ENCODE data around the gene C1orf141.
A peak's percentile ranks its signal among the peaks of the same experiment; 100 is the strongest.

C1orf141 gene

GRCh38 chr1:67110352-67110751 lies 24.4 kb downstream of the C1orf141 start:
- Histone ChIP-seq H3K4me1 (ENCODE audit: control insufficient read depth, insufficient read depth, low read length) (no peaks in the 10 kb centered on the region), H3K4me3 (ENCODE audit: low read length) (no peak overlapping the region), H3K9me3 (ENCODE audit: control insufficient read depth, low read length) (no peaks in the 10 kb centered on the region), H3K36me3 (ENCODE audit: control insufficient read depth, insufficient read depth, low read length) (no peaks in the 10 kb centered on the region), H3K9ac (ENCODE audit: low read length) (no peak overlapping the region), H3K27me3 (ENCODE audit: control insufficient read depth, insufficient read depth, low read length) (no peaks in the 10 kb centered on the region)

DNA sequence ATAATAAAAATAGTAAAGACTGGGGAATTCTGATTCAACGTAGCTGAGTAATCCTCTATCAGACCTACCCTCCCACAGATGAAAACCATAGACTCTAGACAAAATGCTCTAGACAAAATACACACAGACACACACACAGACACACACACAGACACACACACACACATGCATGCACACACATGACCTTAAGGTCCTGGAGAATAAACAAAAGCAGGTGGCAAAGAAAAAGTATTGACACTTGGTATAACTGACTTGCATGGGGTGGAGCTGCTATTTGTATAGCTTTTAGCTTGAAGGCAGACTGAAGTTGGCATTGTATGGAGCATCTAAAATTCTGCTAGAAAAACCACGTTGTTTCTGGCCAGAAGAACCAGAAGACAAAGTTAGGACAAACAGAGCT lies 29.3 kb downstream of the C1orf141 start:
- H3K9me3 ChIP-seq (ENCODE audit: control insufficient read depth, low read length) = no peaks in the 10 kb centered on the region
- H3K4me3 ChIP-seq (ENCODE audit: low read length) = no peak overlapping the region
- no peaks in the 10 kb centered on the region for H3K27me3 ChIP-seq (ENCODE audit: control insufficient read depth, insufficient read depth, low read length)
- no peaks in the 10 kb centered on the region for H3K36me3 ChIP-seq (ENCODE audit: control insufficient read depth, insufficient read depth, low read length)
- H3K4me1 ChIP-seq (ENCODE audit: control insufficient read depth, insufficient read depth, low read length) = peaks cover 5% of the 10 kb centered on the region
- H3K9ac ChIP-seq (ENCODE audit: low read length) = no peak overlapping the region

DNA sequence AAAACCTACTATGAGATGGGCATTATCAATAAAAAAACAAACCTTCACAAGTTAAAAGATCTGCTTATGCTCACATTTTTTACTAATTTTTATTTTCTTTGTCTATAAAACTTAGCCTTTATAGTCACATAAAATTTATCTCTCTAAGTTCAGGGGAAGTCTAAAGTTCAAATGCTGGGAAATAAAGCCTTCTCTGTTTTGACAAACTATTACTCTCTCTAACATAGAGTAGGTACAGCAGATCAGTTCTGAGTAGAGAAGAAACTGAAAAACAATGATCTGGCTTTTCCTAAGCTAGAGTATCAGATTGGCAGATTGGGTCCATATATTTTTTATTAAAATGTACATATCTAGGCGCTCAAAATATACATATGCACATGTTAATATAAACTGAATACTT lies 31.2 kb downstream of the C1orf141 start:
- Histone ChIP-seq H3K36me3 (ENCODE audit: control insufficient read depth, insufficient read depth, low read length) (no peaks in the 10 kb centered on the region), H3K9me3 (ENCODE audit: control insufficient read depth, low read length) (no peaks in the 10 kb centered on the region), H3K27me3 (ENCODE audit: control insufficient read depth, insufficient read depth, low read length) (no peaks in the 10 kb centered on the region), H3K4me1 (ENCODE audit: control insufficient read depth, insufficient read depth, low read length) (peaks cover 5% of the 10 kb centered on the region), H3K4me3 (ENCODE audit: low read length) (no peak overlapping the region), H3K9ac (ENCODE audit: low read length) (peak overlapping the region; percentile 16)

DNA sequence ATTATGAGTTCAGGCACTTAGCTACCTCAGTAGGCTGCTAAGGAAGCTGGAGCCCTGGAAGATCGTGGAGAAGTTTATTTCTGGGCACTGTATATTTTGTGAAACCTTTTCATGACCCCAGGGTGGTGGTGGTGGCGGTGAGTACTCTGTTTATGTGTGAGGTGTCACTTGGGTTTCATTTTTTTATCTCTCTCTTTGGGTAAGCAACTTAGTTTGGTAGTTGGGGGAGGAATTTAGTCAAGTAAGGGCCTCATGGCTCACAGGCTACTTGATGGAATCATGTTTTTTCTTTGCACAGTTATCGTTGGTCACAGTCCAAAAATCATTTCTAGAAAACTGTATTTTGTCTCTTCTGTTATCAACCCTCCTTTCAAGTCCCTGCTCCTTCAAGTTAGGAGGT lies 33.9 kb downstream of the C1orf141 start:
- no peaks in the 10 kb centered on the region for H3K27me3 ChIP-seq (ENCODE audit: control insufficient read depth, insufficient read depth, low read length)

DNA sequence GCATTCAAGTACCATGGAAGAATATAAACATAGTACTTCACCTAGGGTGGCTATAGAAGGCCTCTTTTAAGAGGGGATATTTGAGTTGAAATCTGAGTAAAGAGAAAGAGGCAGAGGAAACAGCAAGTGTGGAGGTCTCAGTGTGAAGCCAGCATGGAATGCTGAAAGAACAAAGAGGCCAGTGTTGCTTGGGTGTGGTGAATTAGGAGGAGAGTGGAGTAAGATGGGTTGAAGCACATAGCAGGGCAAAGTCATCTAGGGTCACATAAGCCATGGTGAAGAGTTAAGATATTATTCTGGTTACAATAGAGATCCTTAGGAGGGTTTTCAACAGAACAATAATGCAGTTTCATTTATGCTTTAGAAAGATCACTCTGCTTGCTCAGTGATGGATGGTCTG lies 37.5 kb downstream of the C1orf141 start:
- Histone ChIP-seq H3K9ac (ENCODE audit: low read length) (no peak overlapping the region), H3K36me3 (ENCODE audit: control insufficient read depth, insufficient read depth, low read length) (no peaks in the 10 kb centered on the region), H3K4me1 (ENCODE audit: control insufficient read depth, insufficient read depth, low read length) (no peaks in the 10 kb centered on the region), H3K4me3 (ENCODE audit: low read length) (no peak overlapping the region), H3K9me3 (ENCODE audit: control insufficient read depth, low read length) (no peaks in the 10 kb centered on the region), H3K27me3 (ENCODE audit: control insufficient read depth, insufficient read depth, low read length) (no peaks in the 10 kb centered on the region)

More for the DNA sequence above, 33.9 kb downstream of the C1orf141 start:
- Histone ChIP-seq H3K4me3 (ENCODE audit: low read length) (no peak overlapping the region), H3K36me3 (ENCODE audit: control insufficient read depth, insufficient read depth, low read length) (no peaks in the 10 kb centered on the region), H3K4me1 (ENCODE audit: control insufficient read depth, insufficient read depth, low read length) (peaks cover 5% of the 10 kb centered on the region), H3K9ac (ENCODE audit: low read length) (no peak overlapping the region), H3K9me3 (ENCODE audit: control insufficient read depth, low read length) (no peaks in the 10 kb centered on the region)

- Histone ChIP-seq H3K9me3 (ENCODE audit: control insufficient read depth, low read length) (no peaks in the 10 kb centered on the region), H3K9ac (ENCODE audit: low read length) (no peak overlapping the region), H3K27me3 (ENCODE audit: control insufficient read depth, insufficient read depth, low read length) (no peaks in the 10 kb centered on the region), H3K4me1 (ENCODE audit: control insufficient read depth, insufficient read depth, low read length) (no peaks in the 10 kb centered on the region), H3K36me3 (ENCODE audit: control insufficient read depth, insufficient read depth, low read length) (no peaks in the 10 kb centered on the region), H3K4me3 (ENCODE audit: low read length) (no peak overlapping the region)
These were observed 40.6 kb downstream of the C1orf141 start for GRCh38 chr1:67094191-67094590.

GRCh38 chr1:67089685-67090208 lies 45.0 kb downstream of the C1orf141 start:
- Histone ChIP-seq H3K36me3 (ENCODE audit: control insufficient read depth, insufficient read depth, low read length) (no peaks in the 10 kb centered on the region), H3K9ac (ENCODE audit: low read length) (no peak overlapping the region), H3K9me3 (ENCODE audit: control insufficient read depth, low read length) (no peaks in the 10 kb centered on the region), H3K27me3 (ENCODE audit: control insufficient read depth, insufficient read depth, low read length) (no peaks in the 10 kb centered on the region), H3K4me1 (ENCODE audit: control insufficient read depth, insufficient read depth, low read length) (no peaks in the 10 kb centered on the region), H3K4me3 (ENCODE audit: low read length) (no peak overlapping the region)

DNA sequence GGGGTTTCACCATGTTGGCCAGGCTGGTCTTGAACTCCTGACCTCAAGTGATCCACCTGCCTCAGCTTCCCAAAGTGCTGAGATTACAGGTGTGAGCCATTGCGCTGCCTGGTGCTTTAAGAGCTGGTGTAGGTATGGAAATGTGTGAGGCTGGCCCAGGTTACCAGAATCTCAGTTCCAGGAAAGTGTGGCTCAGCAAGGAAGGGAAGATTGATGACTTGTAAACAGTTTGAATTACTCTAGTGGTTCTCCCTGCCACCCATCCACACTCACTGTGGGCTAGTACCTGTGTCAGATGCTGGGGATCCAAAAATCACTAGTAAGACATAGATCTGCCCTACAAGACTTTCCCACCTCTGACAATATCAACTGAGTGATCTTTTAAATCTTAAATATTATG lies 46.3 kb downstream of the C1orf141 start:
- H3K9me3 ChIP-seq (ENCODE audit: control insufficient read depth, low read length) = no peaks in the 10 kb centered on the region
- H3K27me3 ChIP-seq (ENCODE audit: control insufficient read depth, insufficient read depth, low read length) = no peaks in the 10 kb centered on the region
- no peaks in the 10 kb centered on the region for H3K4me1 ChIP-seq (ENCODE audit: control insufficient read depth, insufficient read depth, low read length)
- H3K9ac ChIP-seq (ENCODE audit: low read length) = no peak overlapping the region
- H3K4me3 ChIP-seq (ENCODE audit: low read length) = no peak overlapping the region
- H3K36me3 ChIP-seq (ENCODE audit: control insufficient read depth, insufficient read depth, low read length) = no peaks in the 10 kb centered on the region

DNA sequence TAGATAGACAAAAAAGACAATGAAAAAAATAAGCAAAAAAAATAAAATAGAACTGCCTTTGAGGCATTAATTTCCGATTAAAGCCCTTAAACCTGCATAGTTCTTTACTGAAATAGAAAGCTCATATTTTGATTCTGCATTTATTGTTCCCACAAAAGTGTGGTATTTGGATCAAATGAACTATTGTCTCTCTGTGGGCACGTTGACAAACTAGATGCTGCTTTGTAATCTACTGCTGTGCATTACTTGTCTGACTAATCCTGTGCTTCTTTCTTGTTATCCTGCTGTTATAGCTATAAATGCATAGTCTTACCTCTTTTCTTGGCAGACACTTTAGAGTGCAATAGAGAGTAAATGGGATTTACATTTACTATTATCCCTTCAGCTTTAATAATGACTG lies 49.4 kb downstream of the C1orf141 start:
- Histone ChIP-seq H3K27me3 (ENCODE audit: control insufficient read depth, insufficient read depth, low read length) (no peaks in the 10 kb centered on the region), H3K4me1 (ENCODE audit: control insufficient read depth, insufficient read depth, low read length) (no peaks in the 10 kb centered on the region), H3K4me3 (ENCODE audit: low read length) (no peak overlapping the region), H3K36me3 (ENCODE audit: control insufficient read depth, insufficient read depth, low read length) (no peaks in the 10 kb centered on the region), H3K9me3 (ENCODE audit: control insufficient read depth, low read length) (no peaks in the 10 kb centered on the region), H3K9ac (ENCODE audit: low read length) (no peak overlapping the region)

- Histone ChIP-seq H3K4me3 (ENCODE audit: low read length) (no peak overlapping the region), H3K27me3 (ENCODE audit: control insufficient read depth, insufficient read depth, low read length) (no peaks in the 10 kb centered on the region), H3K9me3 (ENCODE audit: control insufficient read depth, low read length) (no peaks in the 10 kb centered on the region), H3K36me3 (ENCODE audit: control insufficient read depth, insufficient read depth, low read length) (no peaks in the 10 kb centered on the region), H3K9ac (ENCODE audit: low read length) (no peak overlapping the region), H3K4me1 (ENCODE audit: control insufficient read depth, insufficient read depth, low read length) (no peaks in the 10 kb centered on the region)
These were observed 49.9 kb downstream of the C1orf141 start for GRCh38 chr1:67084765-67085318.

DNA sequence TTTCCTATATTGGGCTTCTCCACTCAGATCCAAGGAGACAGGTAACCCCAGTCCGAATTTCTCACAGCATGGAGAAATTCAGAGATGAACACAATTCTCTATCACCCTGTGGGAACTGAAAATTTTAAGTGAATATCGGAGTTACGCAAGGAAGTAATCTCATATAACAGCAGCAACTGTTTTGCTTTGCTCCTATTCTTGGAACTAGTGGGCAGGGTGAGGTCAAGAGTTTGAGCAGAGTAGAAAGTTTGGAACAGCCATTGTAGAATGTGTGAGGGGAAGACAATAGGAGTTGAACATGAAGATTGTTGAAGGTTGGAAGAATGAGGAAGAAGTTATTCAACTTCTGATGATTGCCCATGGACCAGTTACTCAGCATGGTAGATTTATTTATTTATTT lies 56.5 kb downstream of the C1orf141 start:
- no peaks in the 10 kb centered on the region for H3K27me3 ChIP-seq (ENCODE audit: control insufficient read depth, insufficient read depth, low read length)
- H3K9ac ChIP-seq (ENCODE audit: low read length) = no peak overlapping the region
- H3K9me3 ChIP-seq (ENCODE audit: control insufficient read depth, low read length) = no peaks in the 10 kb centered on the region
- no peaks in the 10 kb centered on the region for H3K4me1 ChIP-seq (ENCODE audit: control insufficient read depth, insufficient read depth, low read length)
- no peak overlapping the region for H3K4me3 ChIP-seq (ENCODE audit: low read length)
- H3K36me3 ChIP-seq (ENCODE audit: control insufficient read depth, insufficient read depth, low read length) = no peaks in the 10 kb centered on the region

- H3K27me3 ChIP-seq (ENCODE audit: control insufficient read depth, insufficient read depth, low read length) = no peaks in the 10 kb centered on the region
- H3K9me3 ChIP-seq (ENCODE audit: control insufficient read depth, low read length) = no peaks in the 10 kb centered on the region
- H3K4me3 ChIP-seq (ENCODE audit: low read length) = no peak overlapping the region
- no peaks in the 10 kb centered on the region for H3K36me3 ChIP-seq (ENCODE audit: control insufficient read depth, insufficient read depth, low read length)
- H3K4me1 ChIP-seq (ENCODE audit: control insufficient read depth, insufficient read depth, low read length) = no peaks in the 10 kb centered on the region
- no peak overlapping the region for H3K9ac ChIP-seq (ENCODE audit: low read length)
These were observed 57.2 kb downstream of the C1orf141 start for GRCh38 chr1:67077593-67077992.

DNA sequence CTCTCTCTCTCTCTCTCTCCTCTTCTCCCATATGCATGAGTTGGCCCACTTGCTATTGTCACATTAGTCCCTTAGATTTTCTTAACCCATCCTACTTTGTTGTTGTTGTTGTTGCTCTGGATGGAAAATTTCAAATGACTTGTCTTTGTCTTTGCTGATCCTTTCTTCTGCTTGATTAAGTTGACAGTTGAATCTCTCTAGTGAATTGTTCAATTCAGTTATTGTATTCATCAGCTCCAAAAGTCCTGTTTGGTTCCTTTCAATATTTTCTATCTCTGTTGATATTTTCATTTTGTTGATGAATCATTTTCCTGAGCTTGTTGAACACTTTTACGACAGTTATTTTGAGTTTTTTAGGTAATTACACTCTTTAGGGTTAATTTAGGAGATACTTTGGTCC lies 62.0 kb downstream of the C1orf141 start:
- no peaks in the 10 kb centered on the region for H3K9me3 ChIP-seq (ENCODE audit: control insufficient read depth, low read length)
- H3K36me3 ChIP-seq (ENCODE audit: control insufficient read depth, insufficient read depth, low read length) = no peaks in the 10 kb centered on the region
- no peak overlapping the region for H3K4me3 ChIP-seq (ENCODE audit: low read length)
- H3K9ac ChIP-seq (ENCODE audit: low read length) = no peak overlapping the region
- H3K27me3 ChIP-seq (ENCODE audit: control insufficient read depth, insufficient read depth, low read length) = no peaks in the 10 kb centered on the region
- no peaks in the 10 kb centered on the region for H3K4me1 ChIP-seq (ENCODE audit: control insufficient read depth, insufficient read depth, low read length)
